HG03103 (cell line): ENCODE data around the gene BSCL2.
"Not testable (repeated sequence)": the region's sequence is repeated elsewhere in the genome, so short reads cannot be mapped to it uniquely, and the experiment has no call there.

ENCODE experiments used
- ATAC-seq: cut with Tn5 transposase; IDR thresholded peaks from one replicate; pipeline ENCODE4 v1.9.1; 2021; ENCODE audit warnings: low read depth; ENCODE audit not compliant: unreplicated experiment

BSCL2 gene

GRCh38 chr11:62665075-62665598 lies 42.1 kb downstream of the BSCL2 start, which contains the start of the genes C11orf98 and CSKMT:
Gene C11orf98 (minus strand): TSS chr11:62665210. CDS start chr11:62665169, 41 bp downstream.
Gene CSKMT (plus strand): TSS chr11:62665312. CDS start chr11:62665880, 568 bp downstream.
- ATAC-seq = peak; percentile 67

- ATAC-seq = peak; percentile 23
Observed at GRCh38 chr11:62664405-62665074, 42.7 kb downstream of the BSCL2 start.

- no peak for ATAC-seq
Observed at GRCh38 chr11:62656796-62657429, 50.3 kb downstream of the BSCL2 start.

- no peak for ATAC-seq
Observed at GRCh38 chr11:62654297-62654696, 52.9 kb downstream of the BSCL2 start.

- peak; percentile 8 for ATAC-seq
Observed at GRCh38 chr11:62652161-62653006, 54.8 kb downstream of the BSCL2 start.

- not testable (repeated sequence) for ATAC-seq
Observed at GRCh38 chr11:62650283-62650682, 56.9 kb downstream of the BSCL2 start.

GRCh38 chr11:62649486-62649885 lies 57.7 kb downstream of the BSCL2 start:
- ATAC-seq = no peak

- ATAC-seq = no peak
Observed at GRCh38 chr11:62648967-62649364, 58.3 kb downstream of the BSCL2 start.

- ATAC-seq = no peak
Observed at GRCh38 chr11:62648185-62648966, 58.8 kb downstream of the BSCL2 start.

GRCh38 chr11:62647609-62648005 lies 59.6 kb downstream of the BSCL2 start:
- ATAC-seq = no peak

- ATAC-seq = no peak
Observed at GRCh38 chr11:62646825-62647608, 60.2 kb downstream of the BSCL2 start.

- ATAC-seq = peak; percentile 91
Observed at GRCh38 chr11:62645946-62646824, 61.0 kb downstream of the BSCL2 start, which contains the start of gene GANAB. Gene GANAB (minus strand): TSS chr11:62646613. CDS start chr11:62646599, 14 bp downstream.

GRCh38 chr11:62645671-62645945 lies 61.6 kb downstream of the BSCL2 start:
- ATAC-seq = no peak

GRCh38 chr11:62644220-62644619 lies 63.0 kb downstream of the BSCL2 start:
- no peak for ATAC-seq
